NCI-H345 (cell line): ENCODE measurements around the gene PHTF1.

Source experiments
- DNase-seq: peaks from one replicate; lab custom pipeline; 2025; lab: John Stamatoyannopoulos, UW

PHTF1 gene

DNA sequence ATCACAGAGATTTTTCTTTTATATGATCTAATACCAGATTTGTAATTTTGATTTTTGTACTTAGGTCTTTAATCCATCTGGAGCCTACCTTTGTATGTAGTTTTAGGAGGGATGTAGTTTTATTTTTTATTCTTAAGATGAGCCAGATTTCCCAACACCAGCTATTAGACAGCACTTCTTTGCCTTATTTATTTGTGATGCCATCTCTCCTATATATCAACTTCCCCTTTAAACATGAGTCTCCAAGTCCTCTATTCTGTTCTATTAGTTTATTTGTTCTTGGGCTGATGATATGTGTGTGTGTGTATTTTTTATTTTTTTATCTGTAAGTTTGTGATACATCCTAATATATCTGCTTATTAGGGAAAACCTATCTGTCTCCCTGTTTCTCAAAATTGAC, 94.2 kb downstream of the PHTF1 start:
- no peak for DNase-seq

- DNase-seq: no peak
These were observed 95.9 kb downstream of the PHTF1 start for GRCh38 chr1:113663165-113663951.

- DNase-seq: no peak
These were observed 97.2 kb downstream of the PHTF1 start for GRCh38 chr1:113662101-113662500.

DNA sequence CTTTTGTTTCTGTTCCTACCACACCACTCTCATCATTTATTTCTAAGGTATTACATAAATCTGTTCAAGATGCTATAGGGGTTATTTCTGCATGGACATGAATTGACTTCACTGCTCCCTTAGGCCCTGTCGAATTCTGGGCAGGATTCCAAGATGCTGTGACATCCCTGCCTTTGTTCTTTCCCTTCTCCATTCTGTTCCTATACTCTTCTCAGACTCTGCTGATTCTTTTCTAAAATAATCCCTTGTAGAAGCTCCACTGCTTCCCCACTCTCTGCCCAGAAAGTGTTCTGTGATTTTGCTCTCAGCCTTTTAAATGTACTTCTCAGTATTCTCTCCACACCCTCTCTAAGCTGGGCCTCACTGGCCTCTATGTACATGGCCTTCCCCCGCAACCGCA, 99.2 kb downstream of the PHTF1 start:
- DNase-seq: peak; percentile 7

DNA sequence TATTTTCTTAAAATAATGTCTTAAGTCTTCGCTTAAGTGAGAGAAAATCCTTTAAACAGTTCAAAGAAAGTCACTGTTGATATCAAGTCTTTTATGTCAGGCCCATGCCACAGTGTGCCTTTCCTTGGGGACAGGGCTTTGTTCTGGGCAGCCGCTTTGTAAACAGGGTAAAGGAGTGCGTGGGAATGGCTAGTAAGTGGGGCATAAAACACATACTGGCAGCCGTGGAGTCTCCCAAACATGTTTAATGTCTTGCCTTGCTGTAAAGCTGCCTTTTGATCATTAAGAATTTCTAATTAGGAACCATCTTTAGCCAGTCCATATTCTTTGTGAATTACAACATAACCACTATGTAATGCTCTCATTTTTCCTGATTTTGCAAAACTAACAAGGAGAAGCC, 99.7 kb downstream of the PHTF1 start:
- no peak for DNase-seq

GRCh38 chr1:113659035-113659434, 100.3 kb downstream of the PHTF1 start:
- DNase-seq: no peak

DNA sequence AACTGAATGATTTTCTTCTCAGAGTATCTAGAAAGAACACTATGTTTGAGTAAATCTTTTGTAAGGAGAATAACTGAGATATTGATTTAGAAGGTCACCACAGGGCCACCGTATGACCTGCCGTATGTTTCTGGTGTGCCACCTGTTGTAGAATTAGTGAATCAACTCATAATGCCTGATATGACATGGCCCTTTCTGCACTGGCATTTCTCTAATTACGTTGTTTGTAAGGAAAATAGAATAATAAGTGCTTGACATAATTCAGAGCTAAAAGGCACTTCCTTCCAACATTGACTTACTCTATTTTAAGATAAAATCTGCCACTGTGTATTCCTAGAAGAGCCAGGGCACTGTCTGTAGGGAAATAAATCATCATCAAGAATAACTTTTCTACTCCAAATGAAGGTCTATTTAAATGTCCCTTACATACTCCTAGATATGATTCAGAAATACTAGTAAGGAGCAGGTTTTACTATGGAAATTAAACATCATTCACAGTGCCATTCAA, 101.7 kb downstream of the PHTF1 start:
- no peak for DNase-seq

DNA sequence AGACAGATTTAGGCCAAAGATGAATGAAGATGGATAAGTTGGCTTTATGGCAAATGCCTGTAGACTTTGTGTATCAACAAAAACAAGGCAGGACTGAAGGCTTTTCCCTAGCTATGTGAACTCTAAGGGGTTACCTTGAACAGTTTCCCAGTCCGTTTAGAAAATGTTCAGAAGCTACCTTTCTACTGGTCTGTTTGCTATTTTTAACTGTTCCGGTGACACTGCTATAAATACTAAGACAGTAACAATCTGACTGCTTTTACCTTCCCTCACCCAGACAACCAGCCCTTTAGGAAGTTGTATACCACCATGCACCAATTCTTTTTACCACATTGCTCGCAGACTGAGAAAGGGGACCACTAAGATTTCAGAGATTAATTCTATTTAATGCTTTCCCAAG, 102.2 kb downstream of the PHTF1 start:
- DNase-seq: no peak

DNA sequence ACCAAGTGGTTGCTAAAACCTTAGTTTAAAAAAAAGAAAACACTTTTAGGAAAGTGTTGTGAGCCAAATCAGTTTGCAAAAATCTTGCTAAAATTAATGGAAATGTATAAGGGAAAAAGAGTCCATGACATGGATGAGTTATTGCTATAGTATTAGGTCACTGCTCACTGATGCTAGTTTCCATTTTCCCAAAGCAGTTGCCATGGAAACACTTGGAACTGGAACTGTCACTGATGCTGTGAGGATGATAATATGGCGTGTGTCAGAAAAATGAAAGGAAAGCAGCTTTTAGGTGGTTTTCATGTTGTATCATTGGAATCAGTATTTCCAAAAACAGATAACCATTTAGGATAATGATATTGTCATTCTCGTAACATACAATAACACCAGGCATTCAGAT, 104.4 kb downstream of the PHTF1 start:
- no peak for DNase-seq

- no peak for DNase-seq
These were observed 105.5 kb downstream of the PHTF1 start for GRCh38 chr1:113653741-113654140.

- no peak for DNase-seq
These were observed 106.5 kb downstream of the PHTF1 start for GRCh38 chr1:113652771-113653170.

DNA sequence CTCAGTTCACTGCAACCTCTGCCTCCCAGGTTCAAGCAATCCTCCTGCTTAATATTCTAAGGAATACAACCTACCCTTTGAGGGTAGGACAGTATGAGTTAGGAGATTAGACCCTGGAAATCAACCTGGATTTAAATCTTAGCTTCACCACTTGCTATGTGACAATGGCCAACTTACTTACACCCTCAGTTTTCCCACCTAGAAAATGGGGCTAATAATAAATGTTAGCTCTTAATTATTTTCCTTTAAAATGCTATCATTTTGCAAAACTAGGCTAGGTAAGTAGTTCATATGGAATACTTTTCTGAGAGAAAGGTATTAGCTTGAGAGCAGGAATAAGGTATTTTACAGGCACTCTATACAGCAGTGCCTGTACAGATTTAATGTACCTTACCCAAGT, 110.8 kb downstream of the PHTF1 start:
- DNase-seq: no peak

GRCh38 chr1:113647164-113647563, 112.1 kb downstream of the PHTF1 start:
- DNase-seq: no peak
